K562 (cell line): ENCODE data around the gene LAMB2. TPM values are rescaled to one million over a fixed set of nuclear protein-coding genes. Genes with fewer than 3 reads are reported as not detected.
A peak's percentile ranks its signal among the peaks of the same experiment; 100 is the strongest.

Experiments used
- ATAC-seq: fragments of 200-7000 bp; cut with Tn5 transposase; 3 replicates; pipeline ENCODE4 v1.9.1; 2020; ENCODE audit warnings: moderate library complexity
- BruUV-seq: library from RNA; stranded (reverse); fragments of 400-500 nt; replicated peaks from 2 replicates; lab custom pipeline; 2021; lab: Mats Ljungman, UMichigan
- CTCF ChIA-PET: fragments of 300-600 bp; formaldehyde crosslinking; extraction: SDS; loops from one replicate; lab custom pipeline; 2021; ENCODE audit warnings: low intra/inter-chr PET ratio; lab: Yijun Ruan, JAX
- POLR2A ChIA-PET: fragments of 300-600, 350-650 bp; sonication (Branson Sonifier 250); formaldehyde crosslinking; extraction: SDS; loops from one replicate; lab custom pipeline; 2021; ENCODE audit warnings: antibody characterized with exemption, inconsistent platforms; lab: Yijun Ruan, JAX
- DNase-seq, 4 experiments: peaks; one replicate each; pipeline versions ENCODE4 v3.0.0 to v3.0.0-alpha.2; 2011 to 2018; ENCODE audit warnings: low spot score in 3 of 4, mixed read lengths in 3 of 4; ENCODE audit errors: extremely low read depth in 1 of 4
- FAIRE-seq: peaks from 2 replicates; lab custom pipeline; 2011; peaks lifted over from hg19 to GRCh38; lab: Jason Lieb, UNC
- H2AFZ ChIP-seq: 2 replicates; pipeline ENCODE4 v1.6.0; 2011; ENCODE audit warnings: low read depth, low read length, control low read depth, inconsistent platforms
- H3K27ac ChIP-seq: fragments of 200-600 bp; 3 replicates; pipeline ENCODE4 v1.8.0; 2011; ENCODE audit warnings: low read depth, mild to moderate bottlenecking, control low read depth, inconsistent platforms, low read length, moderate library complexity, mixed read lengths; ENCODE audit errors: extremely low read depth
- H3K27me3 ChIP-seq, 2 experiments: fragments of 300-600 bp in 1 of 2; 2 replicates in 1 of 2; 3 replicates in 1 of 2; pipeline versions ENCODE4 v1.6.0 to v1.8.0; 2011; ENCODE audit warnings: inconsistent platforms in 2 of 2, low read length in 2 of 2, mild to moderate bottlenecking in 1 of 2, mixed read lengths in 1 of 2, moderate library complexity in 1 of 2; ENCODE audit not compliant: control insufficient read depth in 2 of 2, insufficient read depth in 2 of 2
- H3K36me3 ChIP-seq: fragments of 300-600 bp; 3 replicates; pipeline ENCODE4 v1.8.0; 2011; ENCODE audit warnings: mild to moderate bottlenecking, low read length, inconsistent platforms; ENCODE audit not compliant: control insufficient read depth, insufficient read depth
- H3K4me1 ChIP-seq, 2 experiments: fragments of 200-600 bp in 1 of 2; replicated peaks in 1 of 2; 2 replicates in 1 of 2; 3 replicates in 1 of 2; pipeline versions ENCODE4 v1.5.1 to v1.8.0; 2011; ENCODE audit warnings: inconsistent platforms in 2 of 2, low read length in 2 of 2, mild to moderate bottlenecking in 1 of 2, mixed read lengths in 1 of 2, moderate library complexity in 1 of 2; ENCODE audit not compliant: control insufficient read depth in 2 of 2, insufficient read depth in 2 of 2
- H3K4me2 ChIP-seq: 2 replicates; pipeline ENCODE4 v1.6.1; 2011; ENCODE audit warnings: low read length, control low read depth, inconsistent platforms, mixed read lengths; ENCODE audit not compliant: insufficient read depth
- H3K4me3 ChIP-seq: fragments of 200-600 bp; sonication (generic), shearing (Covaris generic); 2 replicates; pipeline ENCODE4 v1.5.1; 2016; ENCODE audit warnings: control low read depth, inconsistent platforms
- H3K79me2 ChIP-seq: fragments of 200-600 bp; 3 replicates; pipeline ENCODE4 v1.8.0; 2011; ENCODE audit warnings: low read length, inconsistent platforms; ENCODE audit not compliant: control insufficient read depth, insufficient read depth
- H3K9ac ChIP-seq, 2 experiments: 2 replicates each; pipeline versions ENCODE4 v1.6.0 to v1.6.1; 2011; ENCODE audit warnings: low read depth in 2 of 2, low read length in 2 of 2, control low read depth in 1 of 2, inconsistent platforms in 1 of 2, mild to moderate bottlenecking in 1 of 2, mixed read lengths in 1 of 2; ENCODE audit not compliant: insufficient read depth in 1 of 2
- H3K9me1 ChIP-seq: one replicate; pipeline ENCODE4 v1.6.0; 2011; ENCODE audit warnings: inconsistent platforms, mild to moderate bottlenecking, low read length, moderate library complexity; ENCODE audit not compliant: control insufficient read depth, insufficient read depth
- H3K9me3 ChIP-seq: replicated peaks from 2 replicates; pipeline ENCODE4 v1.5.1; 2011; ENCODE audit warnings: low read depth, low read length, inconsistent platforms; ENCODE audit not compliant: control insufficient read depth, insufficient read depth
- H4K20me1 ChIP-seq: replicated peaks from 2 replicates; pipeline ENCODE4 v1.6.1; 2011; ENCODE audit warnings: low read length, inconsistent platforms, mixed read lengths; ENCODE audit not compliant: control insufficient read depth, insufficient read depth
- ARID1B ChIP-seq: fragments of 450-650 bp; IDR thresholded peaks from 2 replicates; pipeline ENCODE4 v1.6.1; 2016; ENCODE audit warnings: antibody characterized with exemption, mild to moderate bottlenecking, inconsistent platforms
- ATF1 ChIP-seq, 2 experiments: fragments of 450-650 bp in 1 of 2; IDR thresholded peaks; 2 replicates each; pipeline ENCODE4 v1.6.1; 2016; ENCODE audit warnings: missing compliant biosample characterization in 1 of 2, missing genetic modification characterization in 1 of 2
- ESRRA ChIP-seq: fragments of 450-650 bp; IDR thresholded peaks from 2 replicates; pipeline ENCODE4 v1.6.1; 2014; ENCODE audit warnings: low read depth, mild to moderate bottlenecking, moderate library complexity, borderline replicate concordance
- EZH2 ChIP-seq: IDR thresholded peaks from 2 replicates; pipeline ENCODE4 v1.6.1; 2012; ENCODE audit warnings: low read depth, mild to moderate bottlenecking, inconsistent platforms, low read length, borderline replicate concordance
- FOXA3 ChIP-seq, 2 experiments: fragments of 450-650 bp in 1 of 2; sonication (generic) in 1 of 2; formaldehyde crosslinking; IDR thresholded peaks in 1 of 2; conservative IDR thresholded peaks in 1 of 2; 2 replicates each; pipeline versions ENCODE4 v1.4.0 to v1.8.0; 2020 to 2022; ENCODE audit warnings: mild to moderate bottlenecking in 2 of 2, missing genetic modification reagents in 1 of 2
- GTF2F1 ChIP-seq: IDR thresholded peaks from 2 replicates; pipeline ENCODE4 v1.6.1; 2011; ENCODE audit warnings: low read depth, low read length, improper control_type of control experiment
- KLF6 ChIP-seq: fragments of 250-450 bp; sonication (Bioruptor Pico); IDR thresholded peaks from 2 replicates; pipeline ENCODE4 v1.4.0; 2020; ENCODE audit warnings: mild to moderate bottlenecking, moderate library complexity, borderline replicate concordance
- MAX ChIP-seq: sonication (generic); formaldehyde crosslinking; IDR thresholded peaks from 2 replicates; pipeline ENCODE4 v1.9.0; 2022; ENCODE audit warnings: mild to moderate bottlenecking, missing genetic modification reagents
- MAZ ChIP-seq, 2 experiments: fragments of 450-650 bp in 1 of 2; sonication (generic) in 1 of 2; formaldehyde crosslinking; IDR thresholded peaks in 1 of 2; conservative IDR thresholded peaks in 1 of 2; 2 replicates each; pipeline versions ENCODE4 v1.4.0 to v1.5.0; 2020; ENCODE audit warnings: mild to moderate bottlenecking in 1 of 2, missing genetic modification reagents in 1 of 2
- MCM5 ChIP-seq: fragments of 450-650 bp; IDR thresholded peaks from 2 replicates; pipeline ENCODE4 v1.6.1; 2016; ENCODE audit warnings: low read depth
- NBN ChIP-seq: fragments of 450-650 bp; IDR thresholded peaks from 2 replicates; pipeline ENCODE4 v1.6.1; 2016; ENCODE audit warnings: low read depth, mild to moderate bottlenecking
- NFIC ChIP-seq: fragments of 450-650 bp; IDR thresholded peaks from 2 replicates; pipeline ENCODE4 v1.6.1; 2017; ENCODE audit warnings: mild to moderate bottlenecking, inconsistent platforms
- NR2C1 ChIP-seq, 2 experiments: fragments of 450-650 bp; IDR thresholded peaks; 2 replicates each; pipeline ENCODE4 v1.6.1; 2017; ENCODE audit warnings: mild to moderate bottlenecking in 2 of 2, antibody characterized with exemption in 1 of 2, inconsistent platforms in 1 of 2, missing compliant biosample characterization in 1 of 2, missing genetic modification characterization in 1 of 2
- PHF21A ChIP-seq: fragments of 450-650 bp; IDR thresholded peaks from 2 replicates; pipeline ENCODE4 v1.6.1; 2017; ENCODE audit warnings: low read depth, borderline replicate concordance
- SIRT6 ChIP-seq: IDR thresholded peaks from one replicate; pipeline ENCODE4 v1.6.1; 2012; ENCODE audit warnings: low read depth, mild to moderate bottlenecking, control low read depth, inconsistent platforms, low read length, moderate library complexity
- SMARCB1 ChIP-seq: IDR thresholded peaks from 2 replicates; pipeline ENCODE4 v1.6.1; 2011; ENCODE audit warnings: improper control_type of control experiment, low read depth; ENCODE audit not compliant: insufficient read length
- TBL1XR1 ChIP-seq, 2 experiments: IDR thresholded peaks; 2 replicates each; pipeline ENCODE4 v1.6.1; 2012; ENCODE audit warnings: improper control_type of control experiment in 2 of 2, low read length in 2 of 2, mild to moderate bottlenecking in 1 of 2
- TCF7L2 ChIP-seq: fragments of 150-350 bp; IDR thresholded peaks from 2 replicates; pipeline ENCODE4 v1.6.1; 2016; ENCODE audit warnings: low read depth, mild to moderate bottlenecking, low read length, moderate library complexity
- TGIF2 ChIP-seq: sonication (generic); formaldehyde crosslinking; IDR thresholded peaks from 2 replicates; pipeline ENCODE4 v1.8.1; 2022; ENCODE audit warnings: mild to moderate bottlenecking, missing genetic modification reagents, moderate library complexity
- USF1 ChIP-seq: sonication (generic); formaldehyde crosslinking; IDR thresholded peaks from 2 replicates; pipeline ENCODE4 v1.9.0; 2022; ENCODE audit warnings: mild to moderate bottlenecking, missing genetic modification reagents
- ZKSCAN3 ChIP-seq: fragments of 250-450 bp; sonication (Bioruptor Pico); IDR thresholded peaks from 2 replicates; pipeline ENCODE4 v1.4.0; 2020
- ZNF133 ChIP-seq: fragments of 250-450 bp; sonication (Bioruptor Pico); IDR thresholded peaks from 2 replicates; pipeline ENCODE4 v1.4.0; 2020; ENCODE audit warnings: mild to moderate bottlenecking
- ZNF778 ChIP-seq: fragments of 450-650 bp; formaldehyde crosslinking; IDR thresholded peaks from 2 replicates; pipeline ENCODE4 v1.4.0; 2020; ENCODE audit warnings: mild to moderate bottlenecking, moderate library complexity
- ZNF780A ChIP-seq: fragments of 250-450 bp; sonication (Bioruptor Pico); IDR thresholded peaks from 2 replicates; pipeline ENCODE4 v1.5.0; 2021; ENCODE audit warnings: mild to moderate bottlenecking
- WGBS: fragments of 100-300 bp; shearing (Covaris generic); methylation state at CpG from one replicate; pipeline ENCODE4 v1.1.6; 2016; ENCODE audit warnings: low coverage, mixed read lengths; ENCODE audit not compliant: insufficient coverage; ENCODE audit errors: missing lambda C conversion rate; 5-methylcytosine and 5-hydroxymethylcytosine counted together
- in situ Hi-C: fragments of 300-500 bp; cut with MboI; formaldehyde crosslinking; loops from 4 replicates; pipeline ENCODE4 v1.15.0; 2018; ENCODE audit warnings: inconsistent platforms, mixed read lengths
- intact Hi-C: fragments of 100-400 bp; cut with micrococcal nuclease; formaldehyde crosslinking; loops from 2 replicates; pipeline ENCODE4 v1.14.2; 2022
- polyA plus RNA-seq, 8 experiments: library from polyadenylated mRNA; depleted of rRNA in 4 of 8; stranded (reverse) in 5 of 8; unstranded in 3 of 8; fragments of >200 nt; fragmentation: Nextera tagmentation in 2 of 8; fragmentation: Illumina TruSeq in 1 of 8; extraction: Ambion mirVana in 2 of 8; extraction: Trizol in 1 of 8; gene quantifications; 2 replicates each; pipeline versions ENCODE4 v1.2.1 to v1.2.3, GENCODE V29; 2011 to 2014; ENCODE audit warnings: inconsistent platforms in 1 of 8, missing spikeins in 1 of 8
- total RNA-seq, 7 experiments: library from RNA; depleted of rRNA in 6 of 7; stranded (reverse); fragments of >200 nt in 6 of 7; fragmentation: Illumina TruSeq in 2 of 7; extraction: Trizol in 2 of 7; gene quantifications; 2 replicates each; pipeline versions ENCODE4 v1.2.1 to v1.2.3, GENCODE V29; 2011 to 2021; ENCODE audit warnings: low replicate concordance in 1 of 7

LAMB2 gene
- total and polyA plus RNA-seq, 9 of the 15 experiments (the other 6 are each of a cell fraction or from before 2014, with no cell fraction given) = 1.4 to 26.0 (median 16.2) TPM

- POLR2A ChIA-PET = interaction anchor here (0.6 kb wide), 1 partner anchor 169 kb away, joined by 5 read pairs; no protein-coding TSS in a partner anchor
- intact Hi-C loops = no loop called here
- Histone ChIP-seq H3K36me3 (peaks cover 70% of the 10 kb centered on the region), H4K20me1 (peaks cover 11% of the 10 kb centered on the region; the same call in 1 of the 2 replicates), H3K9me3 (no peaks in the 10 kb centered on the region), H3K79me2 (peaks cover 12% of the 10 kb centered on the region), H3K4me1 (peaks cover 19 to 34% of the 10 kb centered on the region in 2 experiments; a peak in 4 of 5 replicates), H3K9me1 (peaks cover 6% of the 10 kb centered on the region), H3K27ac (no peak overlapping the region), H2AFZ (no peak overlapping the region), H3K4me2 (peak overlapping the region; percentile 18; the same call in 1 of the 2 replicates), H3K27me3 (no peaks in the 10 kb centered on the region), H3K4me3 (no peak overlapping the region), H3K9ac (peak overlapping the region in 1 of 2 experiments; percentile 72; a peak in 1 of 4 replicates)
- DNase-seq = peak; percentile 55 to 92 (median 66)
- CTCF ChIA-PET = no interaction called here
- WGBS = 6% methylated on average over 5 of the region's 5 CpGs
- no TSS peak for BruUV-seq
- peak; percentile 7 for ATAC-seq
- in situ Hi-C loops = no loop called here
- FAIRE-seq = peak; percentile 93
- TF ChIP-seq MAZ (CRISPR knock-in tag; conservative IDR thresholded peaks at IDR 0.05 in 1 of 2, IDR thresholded peaks at IDR 0.05 in 1 of 2) (no peak), TBL1XR1 (IDR thresholded peaks at IDR 0.05; ENCODE audit: low read length in 2 of 2) (peak in 1 of 2 experiments; percentile 65; a peak in 2 of 4 replicates), MAX (peak; percentile 61), TGIF2 (CRISPR knock-in tag) (no peak), NBN (no peak), EZH2 (no peak), NR2C1 (IDR thresholded peaks at IDR 0.05) (no peak), NR2C1 (tag; IDR thresholded peaks at IDR 0.05) (no peak), FOXA3 (CRISPR knock-in tag; conservative IDR thresholded peaks at IDR 0.05 in 1 of 2, IDR thresholded peaks at IDR 0.05 in 1 of 2) (no peak), ZNF780A (CRISPR knock-in tag) (no peak), ARID1B (peak; percentile 65), ATF1 (CRISPR knock-in tag; IDR thresholded peaks at IDR 0.05) (no peak), ATF1 (tag; IDR thresholded peaks at IDR 0.05) (peak; percentile 57; the same call in 1 of the 2 replicates), SMARCB1 (no peak), KLF6 (no peak), ESRRA (no peak), USF1 (CRISPR knock-in tag) (no peak), ZKSCAN3 (no peak), GTF2F1 (no peak), SIRT6 (no peak), NFIC (peak; percentile 95), TCF7L2 (no peak), MCM5 (no peak), PHF21A (no peak), ZNF133 (no peak), ZNF778 (CRISPR knock-in tag) (no peak)
Observed at GRCh38 chr3:49098429-49098828, 34.4 kb downstream of the LAMB2 start.
